Thymus (tissue), 11 donors: ENCODE results near the gene ARHGEF19. TPM values are rescaled to one million over a fixed set of nuclear protein-coding genes. Genes with fewer than 3 reads are reported as not detected.

Experiments used
- DNase-seq, 9 donors: peaks; one replicate each; pipeline ENCODE4 v3.0.0-alpha.2; 2013; ENCODE audit warnings: low spot score in 9 of 9, low read depth in 6 of 9, missing footprints in 1 of 9
- H3K27ac ChIP-seq, 2 donors: one replicate each; pipeline ENCODE4 v1.5.1; 2013; ENCODE audit warnings: control low read depth in 1 of 2, low read depth in 1 of 2, low read length in 1 of 2, mild to moderate bottlenecking in 1 of 2, moderate library complexity in 1 of 2
- H3K27me3 ChIP-seq, 2 donors: one replicate each; pipeline ENCODE4 v1.5.1; 2013; ENCODE audit warnings: low read length in 1 of 2; ENCODE audit not compliant: control insufficient read depth in 2 of 2, insufficient read depth in 1 of 2
- H3K36me3 ChIP-seq, 2 donors: one replicate each; pipeline ENCODE4 v1.5.1; 2013; ENCODE audit warnings: low read length in 1 of 2, mild to moderate bottlenecking in 1 of 2, moderate library complexity in 1 of 2; ENCODE audit not compliant: control insufficient read depth in 2 of 2, insufficient read depth in 2 of 2
- H3K4me1 ChIP-seq, 2 donors: one replicate each; pipeline ENCODE4 v1.5.1; 2013; ENCODE audit warnings: low read length in 2 of 2; ENCODE audit not compliant: control insufficient read depth in 2 of 2, insufficient read depth in 2 of 2
- H3K4me3 ChIP-seq, 2 donors: one replicate each; pipeline ENCODE4 v1.5.1; 2013; ENCODE audit warnings: low read length in 2 of 2, control low read depth in 1 of 2, mild to moderate bottlenecking in 1 of 2
- H3K9me3 ChIP-seq, 2 donors: one replicate each; pipeline ENCODE4 v1.5.1; 2013; ENCODE audit warnings: low read length in 1 of 2, mild to moderate bottlenecking in 1 of 2; ENCODE audit not compliant: control insufficient read depth in 2 of 2, insufficient read depth in 1 of 2
- WGBS: extraction: QIAGEN DNeasy Blood & Tissue Kit; methylation state at CpG from one replicate; pipeline ENCODE4 v1.1.7; 2013; 5-methylcytosine and 5-hydroxymethylcytosine counted together
- polyA plus RNA-seq: library from polyadenylated mRNA; stranded (reverse); fragments of 200-250 nt; gene quantifications from one replicate; pipeline ENCODE4 v1.2.3, GENCODE V29; 2013
- total RNA-seq: library from RNA; stranded (reverse); fragments of 120-200 nt; gene quantifications from one replicate; pipeline ENCODE4 v1.2.4, GENCODE V29; 2013
- donor health status: healthy.

ARHGEF19 gene
- total and polyA plus RNA-seq, 2 donors, result 2.2 to 9.6 TPM

- Histone ChIP-seq H3K4me3 (no peak overlapping the region), H3K27me3 (no peaks in the 10 kb centered on the region), H3K36me3 (no peaks in the 10 kb centered on the region), H3K9me3 (no peaks in the 10 kb centered on the region), H3K27ac (no peak overlapping the region), H3K4me1 (peaks cover 11 to 23% of the 10 kb centered on the region in 2 donors)
- 97% methylated on average over 2 of the region's 2 CpGs for WGBS
- DNase-seq, result no peak
These were observed 27.6 kb upstream of the ARHGEF19 start for GRCh38 chr1:16239972-16240491.

- peaks cover 6 to 19% of the 10 kb centered on the region in 2 donors for H3K4me1 ChIP-seq
These were observed 24.9 kb upstream of the ARHGEF19 start for GRCh38 chr1:16237343-16237830.

GRCh38 chr1:16236511-16237342 is 24.3 kb upstream of the ARHGEF19 start, which contains the start of gene CPLANE2:
Gene CPLANE2 (minus strand): TSS chr1:16237183. CDS start chr1:16236742, 441 bp downstream.
- Histone ChIP-seq H3K27me3 (no peaks in the 10 kb centered on the region), H3K36me3 (peaks cover 0 to 4% of the 10 kb centered on the region in 2 donors), H3K4me1 (peaks cover 6 to 19% of the 10 kb centered on the region in 2 donors), H3K4me3 (peak within 1 kb of the TSS; percentile 51 to 65), H3K9me3 (no peaks in the 10 kb centered on the region), H3K27ac (peak within 1 kb of the TSS; percentile 51 to 73)
- peak; percentile 85 to 98 (median 95) for DNase-seq
- WGBS, result under 1% methylated on average over 57 of the region's 57 CpGs

More at GRCh38 chr1:16237343-16237830, 24.9 kb upstream of the ARHGEF19 start:
- no peaks in the 10 kb centered on the region for H3K27me3 ChIP-seq
- WGBS, result 36% methylated on average over 6 of the region's 6 CpGs
- peak overlapping the region; percentile 29 to 51 for H3K4me3 ChIP-seq
- peak overlapping the region; percentile 3 to 62 for H3K27ac ChIP-seq
- H3K9me3 ChIP-seq, result no peaks in the 10 kb centered on the region
- no peaks in the 10 kb centered on the region for H3K36me3 ChIP-seq
- DNase-seq, result no peak

- Histone ChIP-seq H3K27me3 (no peaks in the 10 kb centered on the region), H3K4me1 (peaks cover 6 to 19% of the 10 kb centered on the region in 2 donors), H3K36me3 (peaks cover 0 to 4% of the 10 kb centered on the region in 2 donors), H3K4me3 (peak overlapping the region; percentile 51 to 65), H3K27ac (peak overlapping the region; percentile 38 to 51), H3K9me3 (no peaks in the 10 kb centered on the region)
- WGBS, result 41% methylated on average over 6 of the region's 6 CpGs
- DNase-seq, result peak in 6 of 9 donors; percentile 32 to 73 (median 41)
These were observed 23.6 kb upstream of the ARHGEF19 start for GRCh38 chr1:16235944-16236510.

GRCh38 chr1:16235347-16235746 is 22.9 kb upstream of the ARHGEF19 start:
- Histone ChIP-seq H3K36me3 (peaks cover 0 to 4% of the 10 kb centered on the region in 2 donors), H3K27ac (no peak overlapping the region), H3K4me3 (no peak overlapping the region), H3K27me3 (no peaks in the 10 kb centered on the region), H3K9me3 (no peaks in the 10 kb centered on the region), H3K4me1 (peaks cover 6 to 19% of the 10 kb centered on the region in 2 donors)
- no peak for DNase-seq
- 98% methylated on average over 2 of the region's 2 CpGs for whole genome bisulfite sequencing

GRCh38 chr1:16233431-16233830 is 21.0 kb upstream of the ARHGEF19 start:
- WGBS, result 99% methylated on average over 8 of the region's 8 CpGs
- Histone ChIP-seq H3K9me3 (no peaks in the 10 kb centered on the region), H3K36me3 (peaks cover 0 to 4% of the 10 kb centered on the region in 2 donors), H3K4me3 (no peak overlapping the region), H3K27me3 (peaks cover 3 to 17% of the 10 kb centered on the region in 2 donors), H3K27ac (no peak overlapping the region), H3K4me1 (peaks cover 6 to 19% of the 10 kb centered on the region in 2 donors)
- DNase-seq, result no peak

GRCh38 chr1:16232316-16232710 is 19.9 kb upstream of the ARHGEF19 start:
- DNase-seq, result no peak
- WGBS, result 98% methylated on average over 5 of the region's 5 CpGs

GRCh38 chr1:16231331-16232315 is 19.2 kb upstream of the ARHGEF19 start:
- 97% methylated on average over 35 of the region's 35 CpGs for WGBS
- no peak for DNase-seq

More at GRCh38 chr1:16232316-16232710, 19.9 kb upstream of the ARHGEF19 start:
- Histone ChIP-seq H3K9me3 (peaks cover 0 to 9% of the 10 kb centered on the region in 2 donors), H3K36me3 (peaks cover 0 to 4% of the 10 kb centered on the region in 2 donors), H3K4me1 (peaks cover 1 to 20% of the 10 kb centered on the region in 2 donors), H3K4me3 (no peak overlapping the region), H3K27ac (no peak overlapping the region), H3K27me3 (peaks cover 14 to 29% of the 10 kb centered on the region in 2 donors)

More at GRCh38 chr1:16231331-16232315, 19.2 kb upstream of the ARHGEF19 start:
- H3K4me1 ChIP-seq, result peaks cover 0 to 17% of the 10 kb centered on the region in 2 donors
- H3K36me3 ChIP-seq, result peaks cover 0 to 4% of the 10 kb centered on the region in 2 donors
- H3K4me3 ChIP-seq, result no peak overlapping the region
- peaks cover 5 to 16% of the 10 kb centered on the region in 2 donors for H3K9me3 ChIP-seq
- peaks cover 21 to 36% of the 10 kb centered on the region in 2 donors for H3K27me3 ChIP-seq
- no peak overlapping the region for H3K27ac ChIP-seq
